HUES48 (cell line): ENCODE data around the gene POLA1.

Experiments
- H3K27ac ChIP-seq: one replicate; pipeline ENCODE4 v1.7.0; 2013; ENCODE audit warnings: low read depth, low read length, inconsistent platforms
- H3K27me3 ChIP-seq: 2 replicates; pipeline ENCODE4 v1.6.1; 2013; ENCODE audit warnings: mild to moderate bottlenecking, low read length; ENCODE audit not compliant: control insufficient read depth, insufficient read depth
- H3K36me3 ChIP-seq: 2 replicates; pipeline ENCODE4 v1.6.1; 2013; ENCODE audit warnings: low read length; ENCODE audit not compliant: control insufficient read depth, insufficient read depth
- H3K4me1 ChIP-seq: 2 replicates; pipeline ENCODE4 v1.6.1; 2013; ENCODE audit warnings: mild to moderate bottlenecking, low read length; ENCODE audit not compliant: control insufficient read depth, insufficient read depth
- H3K4me3 ChIP-seq: 2 replicates; pipeline ENCODE4 v1.5.1; 2013; ENCODE audit warnings: mild to moderate bottlenecking, low read depth, low read length
- H3K9ac ChIP-seq: 2 replicates; pipeline ENCODE4 v1.6.1; 2013; ENCODE audit warnings: mild to moderate bottlenecking, low read depth, low read length, moderate library complexity
- H3K9me3 ChIP-seq: 2 replicates; pipeline ENCODE4 v1.6.1; 2013; ENCODE audit warnings: low read length; ENCODE audit not compliant: control insufficient read depth, insufficient read depth

Gene POLA1

GRCh38 chrX:24963823-24964222 lies 270.1 kb downstream of the POLA1 start:
- Histone ChIP-seq H3K4me3 (no peak overlapping the region), H3K9ac (no peak overlapping the region)

GRCh38 chrX:24965372-24965771 lies 271.7 kb downstream of the POLA1 start:
- Histone ChIP-seq H3K4me1 (peaks cover 13% of the 10 kb centered on the region; the same call in 1 of the 2 replicates), H3K27me3 (no peaks in the 10 kb centered on the region), H3K9me3 (no peaks in the 10 kb centered on the region), H3K4me3 (no peak overlapping the region), H3K27ac (no peak overlapping the region), H3K9ac (no peak overlapping the region), H3K36me3 (no peaks in the 10 kb centered on the region)

More at GRCh38 chrX:24963823-24964222, 270.1 kb downstream of the POLA1 start:
- H3K36me3 ChIP-seq: no peaks in the 10 kb centered on the region
- H3K27ac ChIP-seq: no peak overlapping the region
- H3K4me1 ChIP-seq: peaks cover 13% of the 10 kb centered on the region; the same call in 1 of the 2 replicates
- H3K27me3 ChIP-seq: no peaks in the 10 kb centered on the region
- H3K9me3 ChIP-seq: no peaks in the 10 kb centered on the region

- Histone ChIP-seq H3K36me3 (no peaks in the 10 kb centered on the region), H3K27me3 (no peaks in the 10 kb centered on the region), H3K9ac (no peak overlapping the region), H3K4me3 (no peak overlapping the region), H3K9me3 (no peaks in the 10 kb centered on the region), H3K27ac (no peak overlapping the region), H3K4me1 (no peaks in the 10 kb centered on the region)
Observed at GRCh38 chrX:24969812-24970211, 276.1 kb downstream of the POLA1 start.

GRCh38 chrX:24979081-24979480 lies 285.4 kb downstream of the POLA1 start:
- no peaks in the 10 kb centered on the region for H3K36me3 ChIP-seq
- no peak overlapping the region for H3K9ac ChIP-seq
- H3K4me1 ChIP-seq: peaks cover 6% of the 10 kb centered on the region; the same call in 1 of the 2 replicates
- H3K9me3 ChIP-seq: no peaks in the 10 kb centered on the region
- H3K27me3 ChIP-seq: no peaks in the 10 kb centered on the region; the same call in 1 of the 2 replicates
- no peak overlapping the region for H3K4me3 ChIP-seq
- no peak overlapping the region for H3K27ac ChIP-seq

GRCh38 chrX:24981030-24981429 lies 287.3 kb downstream of the POLA1 start:
- H3K36me3 ChIP-seq: no peaks in the 10 kb centered on the region
- H3K27me3 ChIP-seq: no peaks in the 10 kb centered on the region; the same call in 1 of the 2 replicates
- no peaks in the 10 kb centered on the region for H3K9me3 ChIP-seq
- no peak overlapping the region for H3K4me3 ChIP-seq
- H3K4me1 ChIP-seq: peaks cover 6% of the 10 kb centered on the region; the same call in 1 of the 2 replicates
- no peak overlapping the region for H3K9ac ChIP-seq
- no peak overlapping the region for H3K27ac ChIP-seq

- no peak overlapping the region for H3K4me3 ChIP-seq
- H3K4me1 ChIP-seq: peaks cover 6% of the 10 kb centered on the region; the same call in 1 of the 2 replicates
- H3K27me3 ChIP-seq: no peaks in the 10 kb centered on the region; the same call in 1 of the 2 replicates
- no peak overlapping the region for H3K9ac ChIP-seq
- no peak overlapping the region for H3K27ac ChIP-seq
- H3K36me3 ChIP-seq: no peaks in the 10 kb centered on the region
- H3K9me3 ChIP-seq: no peaks in the 10 kb centered on the region
Observed at GRCh38 chrX:24982306-24982965, 288.7 kb downstream of the POLA1 start.

- no peak overlapping the region for H3K27ac ChIP-seq
- no peaks in the 10 kb centered on the region for H3K9me3 ChIP-seq
- H3K4me3 ChIP-seq: no peak overlapping the region
- no peaks in the 10 kb centered on the region for H3K36me3 ChIP-seq
- H3K4me1 ChIP-seq: peaks cover 6% of the 10 kb centered on the region; the same call in 1 of the 2 replicates
- no peak overlapping the region for H3K9ac ChIP-seq
- H3K27me3 ChIP-seq: no peaks in the 10 kb centered on the region; the same call in 1 of the 2 replicates
Observed at GRCh38 chrX:24983931-24984330, 290.2 kb downstream of the POLA1 start.

- H3K9me3 ChIP-seq: no peaks in the 10 kb centered on the region
- H3K27me3 ChIP-seq: no peaks in the 10 kb centered on the region; the same call in 1 of the 2 replicates
- H3K9ac ChIP-seq: no peak overlapping the region
- no peak overlapping the region for H3K27ac ChIP-seq
- no peak overlapping the region for H3K4me3 ChIP-seq
- peaks cover 7% of the 10 kb centered on the region for H3K4me1 ChIP-seq
- no peaks in the 10 kb centered on the region for H3K36me3 ChIP-seq
Observed at GRCh38 chrX:24985120-24985519, 291.4 kb downstream of the POLA1 start.

GRCh38 chrX:24987731-24988130 lies 294.0 kb downstream of the POLA1 start:
- H3K9me3 ChIP-seq: no peaks in the 10 kb centered on the region
- peaks cover 20% of the 10 kb centered on the region for H3K4me1 ChIP-seq
- H3K9ac ChIP-seq: no peak overlapping the region
- H3K36me3 ChIP-seq: no peaks in the 10 kb centered on the region
- no peaks in the 10 kb centered on the region for H3K27me3 ChIP-seq
- no peak overlapping the region for H3K4me3 ChIP-seq
- H3K27ac ChIP-seq: no peak overlapping the region

- no peaks in the 10 kb centered on the region for H3K27me3 ChIP-seq
Observed at GRCh38 chrX:24988314-24988713, 294.6 kb downstream of the POLA1 start.

GRCh38 chrX:24990535-24990934 lies 296.8 kb downstream of the POLA1 start:
- H3K9me3 ChIP-seq: no peaks in the 10 kb centered on the region
- H3K4me3 ChIP-seq: no peak overlapping the region
- peaks cover 6% of the 10 kb centered on the region for H3K27me3 ChIP-seq
- no peak overlapping the region for H3K27ac ChIP-seq
- no peaks in the 10 kb centered on the region for H3K36me3 ChIP-seq
- H3K9ac ChIP-seq: no peak overlapping the region
- peaks cover 43% of the 10 kb centered on the region for H3K4me1 ChIP-seq

More at GRCh38 chrX:24988314-24988713, 294.6 kb downstream of the POLA1 start:
- no peak overlapping the region for H3K27ac ChIP-seq
- no peaks in the 10 kb centered on the region for H3K36me3 ChIP-seq
- H3K4me3 ChIP-seq: no peak overlapping the region
- H3K9ac ChIP-seq: no peak overlapping the region
- no peaks in the 10 kb centered on the region for H3K9me3 ChIP-seq
- peaks cover 24% of the 10 kb centered on the region for H3K4me1 ChIP-seq
